ENCODE results near the gene RHOXF2.

The RHOXF2 gene

DNA sequence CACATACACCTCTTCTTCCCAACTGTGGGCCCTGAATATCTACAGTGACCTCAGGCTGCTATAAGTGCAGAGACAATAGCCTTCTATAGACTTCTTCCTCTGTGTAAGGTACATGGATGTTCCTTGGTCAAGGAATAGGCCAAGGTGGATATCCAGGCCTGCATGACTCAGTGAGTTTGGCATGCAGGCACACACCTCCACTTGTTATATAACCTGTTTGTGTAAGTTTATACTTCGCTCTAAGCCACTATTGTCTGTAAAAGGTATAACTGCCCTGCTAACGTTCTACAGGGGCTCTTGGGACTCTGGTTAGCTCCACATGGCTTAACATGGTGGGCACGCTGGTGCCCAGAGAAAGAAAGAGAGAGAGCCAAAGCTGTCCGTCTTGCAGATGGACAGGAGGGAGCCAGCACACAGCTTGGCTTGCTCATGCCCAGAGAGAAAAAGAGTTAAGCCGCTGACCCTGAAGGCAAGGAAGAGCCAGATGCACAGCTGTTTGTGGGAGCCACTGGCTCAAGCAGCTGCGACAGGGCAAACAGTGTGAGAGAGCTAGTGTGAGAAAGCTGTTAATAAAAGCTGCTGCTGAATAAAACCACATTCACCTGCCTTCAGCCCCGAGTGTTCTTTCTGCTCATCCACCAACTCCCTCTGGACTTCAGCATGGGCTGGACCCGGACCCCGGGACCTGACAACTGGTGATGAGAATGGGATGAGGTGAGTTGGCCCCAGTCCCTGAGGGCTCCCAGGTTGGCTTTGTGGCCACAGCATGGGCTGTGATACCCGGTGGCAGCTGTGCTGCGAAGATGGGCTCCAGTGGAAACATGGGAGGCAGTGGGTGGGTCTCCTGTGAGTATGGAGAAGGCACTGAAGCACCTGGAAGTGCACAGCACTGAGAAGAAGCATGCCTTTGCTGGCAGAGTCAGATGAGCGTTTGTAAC is 47.7 kb downstream of the RHOXF2 start:
- no peak for DNase-seq

DNA sequence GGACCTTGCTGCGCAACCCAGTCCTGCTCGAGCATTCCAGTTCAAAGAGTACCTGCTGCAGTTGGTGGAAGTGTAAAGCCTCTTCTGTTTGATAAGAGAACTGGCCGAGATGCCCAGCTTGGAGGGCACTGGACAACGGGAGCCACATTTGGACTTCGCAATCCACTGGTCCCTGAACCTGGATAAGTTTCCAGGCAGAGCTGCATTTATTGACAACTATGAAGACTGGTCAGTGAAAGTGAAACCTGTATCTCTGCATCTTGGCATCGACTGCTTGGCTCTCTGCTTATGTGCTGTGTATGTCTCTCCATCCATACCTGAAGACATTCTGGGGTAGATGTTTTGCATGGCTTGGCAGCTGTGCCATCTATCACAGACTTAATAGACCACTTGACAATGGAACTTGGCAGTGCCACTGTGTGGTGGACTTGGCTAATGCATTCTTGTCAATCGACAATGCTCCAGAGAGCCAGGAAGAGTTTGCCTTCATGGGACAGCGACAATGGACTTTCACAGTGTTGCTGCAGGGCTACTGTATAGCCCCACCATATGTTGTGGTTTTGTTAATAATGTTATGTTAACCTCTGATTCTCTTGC is 48.7 kb downstream of the RHOXF2 start:
- no peak for DNase-seq

DNA sequence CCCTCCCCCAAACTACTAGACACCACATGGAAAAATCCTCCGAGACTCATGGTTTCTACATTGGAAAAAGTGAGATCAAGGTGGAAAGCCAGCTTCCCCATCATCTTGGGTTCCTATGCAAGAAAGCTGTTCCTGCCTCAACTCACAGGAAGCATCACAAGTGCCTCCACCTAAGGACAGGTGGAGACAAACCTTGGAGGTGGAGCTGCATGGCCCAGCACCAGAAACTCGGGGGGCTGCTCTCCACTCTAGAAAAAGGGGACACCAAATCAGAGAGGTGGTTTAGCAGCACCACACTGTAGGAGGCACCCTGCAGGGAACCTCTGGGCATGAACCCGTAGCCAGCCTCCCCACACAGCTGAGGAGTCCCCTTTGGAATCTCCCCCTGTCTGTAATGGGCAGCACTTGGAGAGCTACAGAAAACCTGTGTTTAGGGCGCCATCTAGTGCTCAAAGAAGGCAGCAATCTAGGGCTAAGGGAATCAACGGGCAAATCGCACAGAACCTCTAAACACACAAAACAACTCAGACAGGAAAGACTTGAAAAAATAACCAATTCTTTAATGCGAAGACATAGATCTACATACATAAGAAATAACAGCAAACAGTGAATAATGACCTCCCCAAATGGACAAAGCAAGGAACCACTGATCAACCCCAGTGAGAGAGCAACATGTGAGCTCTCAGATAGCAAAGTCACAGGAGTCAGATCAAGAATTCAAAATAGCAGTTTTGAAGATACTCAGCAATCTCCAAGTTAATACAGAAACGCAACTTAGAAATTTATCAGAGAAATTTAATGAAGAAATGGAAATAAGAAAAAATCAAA is 55.2 kb downstream of the RHOXF2 start:
- peak; percentile 38 for DNase-seq

Measured in T-helper 9 cell (primary cell).